ENCODE results near the gene OR8B3.
A peak's percentile ranks its signal among the peaks of the same experiment; 100 is the strongest.

DNA sequence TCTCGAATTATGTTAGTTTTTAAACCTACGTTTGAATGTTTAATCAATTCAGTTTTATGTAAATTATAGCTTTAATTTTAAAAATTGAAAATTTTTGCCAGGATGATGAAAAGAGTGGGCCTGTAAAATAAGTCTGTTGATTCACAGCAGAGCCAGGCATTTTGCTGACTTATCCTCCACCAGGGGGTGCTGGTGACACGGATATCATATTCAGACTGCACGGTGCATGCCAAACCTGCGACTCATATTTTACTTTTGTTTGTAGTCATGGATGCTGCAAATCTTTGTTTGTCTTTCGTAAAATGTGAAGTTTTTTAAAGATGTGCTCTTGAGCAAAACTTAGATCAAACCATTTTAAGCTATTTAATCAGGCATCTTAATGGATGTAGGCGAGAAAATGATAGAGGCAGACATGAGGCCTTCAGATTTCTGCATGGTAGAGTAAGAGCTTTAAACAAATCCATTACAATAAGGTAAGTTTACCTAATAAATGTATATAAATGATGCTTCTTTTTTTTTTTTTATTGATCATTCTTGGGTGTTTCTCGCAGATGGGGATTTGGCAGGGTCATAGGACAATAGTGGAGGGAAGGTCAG, 3.6 kb upstream of the OR8B3 start:
- TF ChIP-seq, protein P1, sequence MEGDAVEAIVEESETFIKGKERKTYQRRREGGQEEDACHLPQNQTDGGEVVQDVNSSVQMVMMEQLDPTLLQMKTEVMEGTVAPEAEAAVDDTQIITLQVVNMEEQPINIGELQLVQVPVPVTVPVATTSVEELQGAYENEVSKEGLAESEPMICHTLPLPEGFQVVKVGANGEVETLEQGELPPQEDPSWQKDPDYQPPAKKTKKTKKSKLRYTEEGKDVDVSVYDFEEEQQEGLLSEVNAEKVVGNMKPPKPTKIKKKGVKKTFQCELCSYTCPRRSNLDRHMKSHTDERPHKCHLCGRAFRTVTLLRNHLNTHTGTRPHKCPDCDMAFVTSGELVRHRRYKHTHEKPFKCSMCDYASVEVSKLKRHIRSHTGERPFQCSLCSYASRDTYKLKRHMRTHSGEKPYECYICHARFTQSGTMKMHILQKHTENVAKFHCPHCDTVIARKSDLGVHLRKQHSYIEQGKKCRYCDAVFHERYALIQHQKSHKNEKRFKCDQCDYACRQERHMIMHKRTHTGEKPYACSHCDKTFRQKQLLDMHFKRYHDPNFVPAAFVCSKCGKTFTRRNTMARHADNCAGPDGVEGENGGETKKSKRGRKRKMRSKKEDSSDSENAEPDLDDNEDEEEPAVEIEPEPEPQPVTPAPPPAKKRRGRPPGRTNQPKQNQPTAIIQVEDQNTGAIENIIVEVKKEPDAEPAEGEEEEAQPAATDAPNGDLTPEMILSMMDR (IDR thresholded peaks at IDR 0.05; ENCODE audit: low read depth, low read length, missing input control): peak; percentile 57
- no peak for TF ChIP-seq YY1 (IDR thresholded peaks at IDR 0.05)
- TF ChIP-seq JUND (IDR thresholded peaks at IDR 0.05): no peak
- TF ChIP-seq SP1 (IDR thresholded peaks at IDR 0.05): no peak
- TF ChIP-seq, protein P2, sequence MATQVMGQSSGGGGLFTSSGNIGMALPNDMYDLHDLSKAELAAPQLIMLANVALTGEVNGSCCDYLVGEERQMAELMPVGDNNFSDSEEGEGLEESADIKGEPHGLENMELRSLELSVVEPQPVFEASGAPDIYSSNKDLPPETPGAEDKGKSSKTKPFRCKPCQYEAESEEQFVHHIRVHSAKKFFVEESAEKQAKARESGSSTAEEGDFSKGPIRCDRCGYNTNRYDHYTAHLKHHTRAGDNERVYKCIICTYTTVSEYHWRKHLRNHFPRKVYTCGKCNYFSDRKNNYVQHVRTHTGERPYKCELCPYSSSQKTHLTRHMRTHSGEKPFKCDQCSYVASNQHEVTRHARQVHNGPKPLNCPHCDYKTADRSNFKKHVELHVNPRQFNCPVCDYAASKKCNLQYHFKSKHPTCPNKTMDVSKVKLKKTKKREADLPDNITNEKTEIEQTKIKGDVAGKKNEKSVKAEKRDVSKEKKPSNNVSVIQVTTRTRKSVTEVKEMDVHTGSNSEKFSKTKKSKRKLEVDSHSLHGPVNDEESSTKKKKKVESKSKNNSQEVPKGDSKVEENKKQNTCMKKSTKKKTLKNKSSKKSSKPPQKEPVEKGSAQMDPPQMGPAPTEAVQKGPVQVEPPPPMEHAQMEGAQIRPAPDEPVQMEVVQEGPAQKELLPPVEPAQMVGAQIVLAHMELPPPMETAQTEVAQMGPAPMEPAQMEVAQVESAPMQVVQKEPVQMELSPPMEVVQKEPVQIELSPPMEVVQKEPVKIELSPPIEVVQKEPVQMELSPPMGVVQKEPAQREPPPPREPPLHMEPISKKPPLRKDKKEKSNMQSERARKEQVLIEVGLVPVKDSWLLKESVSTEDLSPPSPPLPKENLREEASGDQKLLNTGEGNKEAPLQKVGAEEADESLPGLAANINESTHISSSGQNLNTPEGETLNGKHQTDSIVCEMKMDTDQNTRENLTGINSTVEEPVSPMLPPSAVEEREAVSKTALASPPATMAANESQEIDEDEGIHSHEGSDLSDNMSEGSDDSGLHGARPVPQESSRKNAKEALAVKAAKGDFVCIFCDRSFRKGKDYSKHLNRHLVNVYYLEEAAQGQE (IDR thresholded peaks at IDR 0.05): no peak
- no peak for TF ChIP-seq TAF1 (conservative IDR thresholded peaks at IDR 0.05)
- TF ChIP-seq NR2F2 (IDR thresholded peaks at IDR 0.05): no peak

Measured in liver (tissue), 3 donors.